ENCODE measurements around the gene MACROD2.

Gene MACROD2

DNA sequence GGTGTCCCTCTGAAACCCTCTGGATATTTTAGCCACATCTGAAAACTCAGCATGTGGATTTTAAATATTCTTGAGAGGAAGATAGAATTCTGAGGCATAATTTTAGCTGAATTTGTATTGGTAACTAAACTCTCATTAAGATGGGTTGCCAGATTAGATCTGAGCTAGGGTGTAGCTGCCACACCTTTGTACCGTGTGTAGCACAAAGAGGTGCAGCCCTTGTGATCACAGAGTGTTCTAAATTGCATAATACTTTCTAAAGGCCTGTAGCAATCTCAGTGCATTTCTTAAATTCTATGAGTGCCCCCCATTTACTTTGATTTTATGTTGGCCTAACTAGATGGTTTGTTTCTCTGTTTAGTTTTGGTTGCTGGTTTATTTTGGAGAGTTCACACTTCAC lies 289.1 kb downstream of the MACROD2 start:
- no peak for DNase-seq

DNA sequence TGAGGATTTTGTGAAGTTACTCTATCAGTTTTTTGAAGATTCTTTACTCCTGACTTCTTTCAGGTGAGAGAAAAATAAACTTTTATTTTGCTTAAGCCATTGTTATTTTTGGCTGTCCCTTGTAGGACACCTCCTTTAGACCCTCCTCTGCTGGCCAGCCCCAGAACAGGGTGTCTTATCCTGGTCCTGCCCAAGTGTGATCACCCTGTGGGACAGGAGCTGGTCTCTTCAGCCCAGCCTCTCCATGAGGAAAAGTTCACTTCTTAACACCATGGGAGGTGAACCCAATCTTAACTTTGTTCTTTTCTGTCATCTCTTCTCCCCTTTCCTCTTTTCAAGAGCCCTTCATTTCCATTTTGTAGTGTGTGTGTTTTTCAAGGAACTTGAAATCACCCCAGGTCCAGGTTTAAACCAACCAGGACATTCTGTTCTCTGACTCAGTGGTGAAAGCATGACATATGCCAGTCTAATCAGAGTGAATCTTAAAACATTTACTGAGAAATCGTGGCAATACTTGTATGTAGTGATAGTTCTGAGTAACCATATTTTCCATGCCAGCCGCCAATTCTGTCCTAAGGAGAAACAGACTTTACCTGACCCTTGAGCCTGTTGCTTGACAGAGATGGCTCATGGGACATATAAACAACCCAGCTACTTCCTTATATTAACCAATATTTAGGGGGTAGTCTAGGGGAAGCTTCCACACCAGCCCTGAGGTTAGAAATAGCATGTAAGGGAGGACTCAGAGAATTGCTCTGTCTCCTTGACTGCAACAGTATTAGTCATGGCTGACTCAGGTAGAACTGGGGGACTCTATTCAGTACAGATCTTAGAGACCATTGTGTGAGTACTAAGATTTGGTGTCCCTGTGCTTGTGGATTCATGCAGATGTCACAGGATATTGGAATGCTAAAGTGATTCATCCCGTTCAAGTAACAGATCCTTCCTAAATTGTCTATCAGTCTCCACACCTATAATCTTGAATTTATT lies 293.3 kb downstream of the MACROD2 start:
- no peak for DNase-seq

DNA sequence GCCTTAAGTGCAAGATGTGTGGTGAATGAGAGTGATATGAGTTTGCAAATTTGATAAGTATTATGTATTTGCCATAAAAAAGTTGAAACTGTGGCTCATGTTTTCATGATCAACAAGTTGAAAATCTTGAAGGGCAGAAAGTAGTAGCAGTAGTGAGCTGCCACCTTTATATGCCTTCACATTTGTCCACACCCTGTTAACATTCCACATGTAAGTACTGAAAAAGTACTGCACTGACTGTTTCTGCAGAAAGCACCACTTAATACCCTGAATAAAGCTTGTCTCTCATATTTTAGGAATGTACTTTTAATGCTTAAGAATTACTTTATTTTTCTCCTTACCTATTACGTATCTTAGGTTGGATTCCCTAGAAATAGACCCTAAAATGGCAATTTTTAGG lies 296.2 kb downstream of the MACROD2 start:
- no peak for DNase-seq

DNA sequence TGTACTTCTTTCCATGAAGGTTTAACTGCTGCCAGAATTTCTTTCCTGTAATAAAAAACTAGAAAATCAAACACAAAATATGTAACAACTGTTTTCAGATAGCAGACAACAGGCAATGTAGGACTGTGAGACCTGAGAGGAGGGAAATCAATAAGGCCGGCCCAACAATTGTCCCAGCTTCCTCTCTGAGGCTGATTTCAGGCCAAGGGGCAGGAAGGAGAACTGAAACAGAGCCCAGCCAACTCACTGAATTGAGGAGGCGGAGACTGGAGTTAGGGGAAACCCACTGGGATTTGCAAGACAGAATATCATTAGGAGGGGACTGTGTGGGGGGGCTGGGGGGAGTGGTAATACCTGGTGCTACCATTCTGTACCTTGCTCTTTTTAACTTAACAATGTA lies 299.9 kb downstream of the MACROD2 start:
- DNase-seq: no peak

DNA sequence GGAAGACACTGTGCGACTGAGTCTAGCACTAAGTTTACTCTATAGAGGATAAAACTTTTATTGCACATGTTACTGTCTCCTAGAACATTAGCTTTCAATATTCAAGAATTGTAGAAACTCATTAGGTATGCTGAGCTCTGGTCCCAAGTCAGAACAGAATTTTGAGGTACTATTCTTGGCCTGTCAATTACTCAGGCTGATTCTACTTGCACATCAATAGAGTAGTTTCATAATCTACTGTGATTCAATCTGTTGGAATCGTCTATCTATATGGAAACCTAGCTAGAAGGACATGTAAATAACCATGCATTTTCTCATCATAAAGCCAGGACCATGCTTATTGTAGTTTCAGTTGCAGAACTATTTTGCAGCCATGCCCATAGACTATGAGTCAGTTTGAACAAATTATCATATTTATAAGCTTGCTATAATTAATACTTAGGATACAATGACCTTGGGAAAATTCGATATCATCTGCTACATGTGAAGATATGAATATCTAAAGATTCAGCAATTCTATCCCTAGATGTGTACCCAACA lies 300.5 kb downstream of the MACROD2 start:
- DNase-seq: no peak

DNA sequence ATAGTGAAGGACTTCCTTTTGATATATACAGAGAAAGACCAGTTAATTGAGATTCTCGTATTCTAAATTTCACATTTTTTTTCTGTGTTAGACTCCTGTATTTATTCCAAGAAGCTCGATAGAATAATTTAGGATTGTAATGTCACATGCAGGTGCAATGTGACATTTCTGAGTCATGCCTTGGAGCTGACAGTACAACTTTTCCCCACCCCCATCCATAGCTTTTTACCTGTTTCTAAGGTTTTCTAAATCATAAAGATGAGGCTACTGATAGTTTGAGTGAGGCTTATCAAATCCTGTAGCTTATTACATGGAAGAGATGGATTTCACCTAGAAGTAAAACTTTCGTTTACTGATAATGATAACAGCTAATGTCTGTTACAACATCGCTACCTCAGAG lies 304.5 kb downstream of the MACROD2 start:
- no peak for DNase-seq

DNA sequence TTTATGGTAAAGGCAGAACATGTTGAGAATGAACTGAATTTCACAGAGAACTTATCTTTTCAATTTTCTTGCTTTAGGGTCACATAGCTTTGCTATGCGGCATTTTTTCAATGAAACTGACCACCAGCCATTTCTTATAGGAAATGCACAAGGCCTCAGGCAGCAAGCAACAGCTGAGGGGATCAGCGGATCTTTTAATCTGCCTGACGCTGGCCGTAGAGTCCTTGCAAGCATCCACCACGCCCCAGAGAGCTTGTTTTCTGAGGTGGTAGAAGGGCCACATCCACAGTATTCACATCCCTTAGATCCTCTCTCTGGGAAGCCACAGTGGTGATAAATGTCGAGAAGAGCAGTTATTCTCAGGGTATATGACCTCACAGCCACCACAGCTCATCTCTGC lies 307.8 kb downstream of the MACROD2 start:
- no peak for DNase-seq

DNA sequence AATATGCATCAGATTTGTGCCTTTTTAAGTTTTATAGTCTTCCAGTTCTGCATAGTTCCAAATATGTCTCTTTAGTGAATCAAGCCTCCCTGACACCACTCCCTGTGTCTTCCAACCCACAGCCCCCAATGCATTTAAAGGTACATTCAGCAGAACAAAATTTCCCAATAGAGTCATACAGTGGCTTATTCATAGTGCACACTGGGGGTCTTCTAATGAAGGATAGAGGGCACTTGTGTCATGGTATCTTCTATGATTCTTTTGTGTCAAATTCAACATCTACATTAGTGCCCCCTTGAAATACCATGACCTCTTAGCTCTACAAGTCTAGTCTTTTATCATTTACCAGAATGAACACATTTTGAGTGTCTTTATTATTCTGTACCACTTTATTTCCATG lies 308.3 kb downstream of the MACROD2 start:
- DNase-seq: no peak

DNA sequence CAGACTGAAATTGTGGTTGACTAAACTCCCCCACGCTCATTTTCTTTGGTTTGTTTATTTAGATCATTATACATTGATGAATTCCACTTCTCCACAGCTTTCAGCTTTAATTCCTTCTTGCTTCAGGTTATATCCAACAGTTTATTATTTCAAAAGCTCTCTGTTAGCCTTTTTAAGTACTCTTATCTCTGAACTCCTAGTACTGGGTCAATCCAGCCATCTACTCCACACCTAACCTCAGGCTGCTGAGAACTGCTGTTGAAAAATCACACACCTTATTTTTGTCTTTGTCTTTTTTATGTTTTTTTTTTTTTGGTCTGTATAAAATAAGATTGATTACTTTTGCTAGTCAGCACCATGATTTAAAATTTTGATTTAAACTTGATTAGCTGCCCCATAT lies 309.2 kb downstream of the MACROD2 start:
- DNase-seq: no peak

DNA sequence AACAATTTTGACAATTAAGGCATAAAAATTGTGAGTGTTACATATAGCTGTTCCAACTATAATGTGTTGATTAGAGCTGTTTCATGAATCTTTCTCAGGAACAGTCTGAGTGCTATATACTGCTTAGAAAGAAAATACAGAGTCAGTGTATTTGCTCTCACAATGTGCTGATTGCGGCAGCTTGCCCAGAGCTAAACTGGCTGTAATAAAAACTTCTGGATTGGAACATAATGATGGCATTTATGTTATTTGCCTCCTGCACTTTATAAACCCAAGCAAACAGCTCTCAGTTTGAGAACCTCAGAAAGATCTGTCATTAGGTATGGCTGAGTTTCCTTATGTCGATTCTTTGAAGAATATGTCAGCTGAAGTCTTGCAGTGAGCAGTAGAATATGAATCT lies 312.6 kb downstream of the MACROD2 start:
- no peak for DNase-seq

DNA sequence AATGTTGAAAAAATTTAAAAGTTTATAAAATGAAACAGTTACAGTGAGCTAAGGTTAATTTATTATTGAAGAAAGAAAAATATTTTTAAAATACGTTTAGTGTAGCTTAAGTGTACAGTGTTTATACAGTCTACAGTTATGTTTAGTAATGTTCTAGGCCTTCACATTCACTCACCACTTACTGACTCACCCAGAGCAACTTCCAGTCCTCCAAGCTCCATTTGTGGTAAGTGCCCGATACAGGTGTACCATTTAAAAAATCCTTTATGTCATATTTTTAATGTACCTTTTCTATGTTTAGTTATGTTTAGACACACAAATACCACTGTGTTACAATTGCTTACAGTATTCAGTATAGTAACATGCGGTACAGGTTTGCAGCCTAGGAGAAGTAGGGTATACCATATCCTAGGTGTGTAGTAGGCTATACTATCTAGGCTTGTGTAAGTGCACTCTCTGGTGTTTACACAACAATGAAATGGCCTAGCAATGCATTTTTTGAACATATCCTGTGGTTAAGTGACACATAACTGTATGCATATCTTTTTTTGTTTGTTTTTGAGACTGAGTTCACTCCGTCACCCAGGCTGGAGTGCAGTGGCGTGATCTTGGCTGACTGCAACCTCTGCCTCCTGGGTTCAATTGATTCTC lies 315.8 kb downstream of the MACROD2 start:
- no peak for DNase-seq

DNA sequence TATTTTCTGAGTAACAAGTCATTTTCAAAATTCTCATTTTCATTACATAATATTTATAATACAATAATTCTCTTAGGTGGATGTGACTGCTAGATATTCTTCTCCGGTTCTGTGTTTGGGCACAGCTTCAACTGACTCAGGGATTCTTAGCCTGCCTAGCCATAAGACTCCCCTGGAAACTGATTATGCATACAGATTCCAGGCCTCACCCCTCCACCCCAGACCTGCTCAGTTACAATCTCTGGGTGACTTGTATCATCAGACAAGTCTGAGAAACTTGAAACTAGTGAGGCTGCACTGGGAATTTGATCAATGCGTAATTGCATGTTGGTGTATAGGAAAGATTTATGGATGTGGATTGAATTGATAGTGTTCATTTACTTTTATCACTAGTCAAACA lies 316.7 kb downstream of the MACROD2 start:
- DNase-seq: no peak

DNA sequence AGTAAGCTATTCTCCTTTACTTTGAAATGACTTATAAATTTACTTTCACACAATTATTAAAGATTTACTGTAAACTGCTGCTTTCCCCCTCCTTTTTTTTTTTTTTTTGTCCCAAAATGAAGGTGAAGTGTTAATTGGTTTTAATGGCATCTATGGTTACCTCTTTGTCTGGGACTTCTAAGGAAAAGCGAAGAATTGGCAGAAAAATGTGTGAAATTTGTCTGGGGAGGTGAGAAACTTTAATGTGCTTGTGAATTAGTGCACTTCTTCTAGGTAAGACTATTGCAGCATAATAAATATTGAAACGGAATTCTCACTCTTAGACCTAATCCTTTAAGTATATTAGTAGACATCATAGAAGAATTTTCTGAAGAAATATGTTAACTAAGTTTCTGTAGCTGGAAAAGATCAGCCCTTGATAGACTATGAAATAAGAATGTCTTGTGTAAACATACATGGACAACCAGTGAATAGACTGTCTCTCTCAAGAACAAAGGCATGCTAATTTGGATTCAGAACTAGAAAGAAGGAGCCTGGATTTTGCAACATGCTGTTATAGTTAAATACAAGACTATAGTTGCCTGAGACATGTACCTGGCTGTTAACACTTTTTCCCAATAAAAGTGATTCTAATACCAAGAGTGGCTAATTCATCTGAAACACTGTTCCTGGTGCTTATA lies 318.2 kb downstream of the MACROD2 start:
- DNase-seq: no peak

DNA sequence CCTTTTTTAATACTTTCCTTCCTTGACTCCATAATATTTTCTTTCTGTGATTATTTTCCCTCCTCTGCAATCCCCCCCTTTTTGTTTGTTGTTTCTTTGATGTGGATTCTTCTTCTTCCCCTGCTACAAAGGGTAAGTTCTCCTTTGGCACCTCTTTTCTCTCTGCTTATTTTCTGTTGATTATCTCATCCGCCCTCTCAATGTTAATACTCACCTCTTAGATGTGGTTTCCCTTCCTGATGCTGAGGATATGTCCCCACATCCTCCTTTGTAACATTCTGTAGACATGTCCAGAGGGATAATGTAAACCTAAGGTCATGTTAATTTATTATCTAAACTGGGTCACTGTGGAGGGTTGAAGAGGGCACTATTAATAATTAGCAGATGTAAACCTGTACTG lies 324.4 kb downstream of the MACROD2 start:
- DNase-seq: no peak

DNA sequence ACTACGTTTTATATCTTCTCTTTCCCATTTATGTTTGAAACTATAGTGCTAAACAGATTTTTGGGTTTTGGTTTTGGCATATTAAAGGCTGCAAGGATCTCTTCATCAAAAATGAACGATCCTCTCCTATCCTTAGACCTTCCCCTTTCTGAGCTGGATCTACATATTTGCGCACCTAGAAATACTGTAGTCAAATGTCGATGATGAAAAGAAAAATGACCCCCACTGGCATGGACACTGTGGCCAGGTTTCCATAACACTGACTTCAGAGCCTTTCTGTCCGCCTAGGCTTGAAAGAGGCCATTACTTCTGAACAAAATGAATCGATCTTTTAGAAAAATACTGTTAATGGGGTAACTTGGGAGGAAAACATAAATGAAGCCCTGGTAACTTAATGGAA lies 336.3 kb downstream of the MACROD2 start:
- no peak for DNase-seq

DNA sequence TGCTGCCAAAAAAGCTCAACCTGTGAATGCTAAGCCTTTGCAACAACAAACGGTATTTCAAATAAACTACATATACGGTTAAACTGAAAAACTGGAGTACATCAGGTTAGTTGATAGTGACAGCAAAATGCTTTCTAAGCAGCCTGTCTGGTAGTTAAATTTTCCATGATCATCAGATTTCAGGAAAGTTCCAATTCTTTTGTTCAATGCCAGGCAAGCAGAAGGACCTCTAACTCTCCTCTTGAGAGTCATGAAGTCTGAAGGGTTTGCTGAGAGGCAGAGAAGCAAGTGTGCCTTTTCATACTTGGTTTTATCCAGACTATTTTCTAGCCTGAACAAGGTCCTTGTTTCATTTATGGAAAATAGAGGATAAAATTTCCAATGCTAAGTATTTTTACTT lies 337.6 kb downstream of the MACROD2 start:
- DNase-seq: no peak

DNA sequence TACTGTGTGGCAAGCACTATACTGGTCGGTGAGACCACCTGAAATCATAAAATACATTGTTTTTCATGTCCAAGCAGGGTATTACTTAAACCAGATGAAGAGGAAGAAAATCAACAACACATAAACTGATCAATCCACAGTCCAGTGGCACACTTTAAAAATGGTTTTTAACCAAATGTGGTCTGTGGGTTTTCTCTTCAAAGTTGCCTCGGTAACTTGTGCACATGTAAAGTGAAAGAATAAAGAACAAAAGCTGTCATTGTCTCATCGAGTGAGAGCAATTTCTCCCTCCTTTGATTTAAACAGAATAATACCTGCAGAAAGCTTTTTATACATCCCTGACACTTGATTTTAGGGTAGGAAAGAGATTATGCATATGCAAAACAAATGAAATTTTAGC lies 338.4 kb downstream of the MACROD2 start:
- DNase-seq: no peak

DNA sequence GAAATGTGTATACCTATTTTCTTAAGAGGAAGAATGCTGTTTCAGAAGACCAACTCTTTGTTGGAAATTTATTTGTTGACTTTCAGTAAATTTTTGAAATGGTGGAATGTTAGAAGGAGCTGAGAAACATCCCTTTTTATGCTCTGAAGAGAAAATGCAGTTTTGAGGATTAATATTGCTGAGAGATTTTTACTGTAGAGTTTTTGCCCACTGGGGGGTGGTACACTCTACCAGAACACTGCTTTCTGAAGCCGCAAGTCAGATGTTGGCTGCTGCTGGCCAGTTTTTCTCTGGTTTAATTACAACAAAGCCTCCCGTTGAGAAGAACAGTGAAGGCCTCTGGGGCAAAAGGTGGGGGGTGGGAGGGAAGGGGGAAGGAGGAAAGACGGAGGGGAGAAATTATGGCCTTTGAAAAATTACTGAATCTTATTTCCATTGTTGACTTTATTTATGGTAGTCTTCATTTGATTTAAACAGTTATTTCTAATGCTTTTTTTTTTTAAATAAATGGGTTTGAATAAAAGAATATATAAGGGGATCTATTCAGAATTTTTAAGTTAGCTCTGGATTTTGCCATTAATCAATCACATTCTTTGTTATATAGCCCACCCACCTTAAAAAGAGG lies 339.1 kb downstream of the MACROD2 start:
- no peak for DNase-seq

DNA sequence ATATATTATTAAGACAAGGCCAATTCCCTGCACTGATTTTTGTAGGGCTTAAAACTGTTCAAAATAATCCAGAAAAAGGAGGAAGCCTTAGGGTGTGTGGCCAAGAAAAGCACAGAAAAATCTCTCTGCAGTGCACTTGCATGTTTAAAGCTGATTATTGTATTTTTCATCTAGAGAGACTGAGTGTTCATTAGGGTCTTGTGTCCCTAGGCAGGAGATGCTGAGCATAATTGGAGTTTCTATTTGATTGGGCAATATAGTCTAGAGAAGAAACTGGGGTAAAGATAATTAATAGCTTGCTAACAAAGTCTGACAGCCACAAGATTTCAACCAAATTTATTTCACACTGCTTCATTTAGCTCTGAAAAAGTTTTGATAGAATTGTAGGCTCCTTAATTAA lies 339.7 kb downstream of the MACROD2 start:
- no peak for DNase-seq

DNA sequence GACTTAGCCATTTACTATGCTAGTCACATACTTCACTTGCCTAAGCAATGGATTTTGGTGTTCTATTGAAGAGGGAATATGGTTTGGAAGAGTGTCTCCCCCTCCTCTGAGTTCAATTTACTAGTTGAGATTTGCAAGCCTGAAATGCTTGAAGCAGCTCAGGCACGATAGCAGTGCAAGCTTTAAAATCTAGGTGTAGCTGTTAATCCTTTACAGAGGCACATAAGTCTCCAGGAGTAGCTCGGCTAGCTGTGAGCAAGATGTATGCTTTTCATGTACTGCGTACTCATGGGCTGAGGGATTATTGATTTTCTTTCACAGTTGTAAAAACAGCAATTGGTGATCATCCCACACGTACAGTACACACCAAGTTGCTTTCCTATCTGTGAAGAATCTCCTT lies 341.4 kb downstream of the MACROD2 start:
- DNase-seq: no peak

DNA sequence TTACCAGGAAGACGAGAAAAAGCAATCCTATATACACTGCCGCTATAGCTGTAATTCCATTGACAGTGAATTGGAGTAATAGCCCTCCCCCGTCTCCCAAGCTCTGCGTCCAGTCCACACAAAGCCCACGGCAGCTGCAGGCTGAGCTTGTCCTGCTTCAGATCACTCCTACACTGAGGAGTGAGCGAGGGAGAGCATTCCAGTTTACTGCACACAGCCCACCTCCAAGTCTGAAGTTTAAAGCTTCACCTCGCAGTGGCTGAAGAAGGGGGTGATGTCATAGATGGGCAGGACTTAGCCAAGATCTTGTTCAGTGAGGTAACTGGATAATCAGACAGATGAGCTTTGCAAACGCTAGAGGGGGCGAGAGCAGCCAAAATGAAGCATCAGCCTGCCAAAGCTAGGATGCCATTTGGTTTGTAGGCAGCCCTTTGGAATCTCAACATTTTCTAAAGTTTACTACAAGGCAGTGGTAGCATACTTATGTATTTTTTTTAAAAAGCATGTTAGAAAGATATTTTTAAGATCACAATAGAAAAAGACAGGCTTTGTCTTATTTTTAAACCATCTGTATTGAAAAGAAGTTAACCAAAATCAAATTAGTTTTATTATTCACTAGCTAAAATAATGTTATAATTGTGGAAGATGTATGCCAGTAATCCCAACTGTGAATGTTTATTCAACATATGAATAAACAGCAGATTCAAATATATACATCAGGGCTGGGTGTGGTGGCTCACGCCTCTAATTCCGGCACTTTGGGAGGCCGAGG lies 342.3 kb downstream of the MACROD2 start, which contains the start of gene FLRT3:
Gene FLRT3 (minus strand): TSS at position 213 of the 772 bp plus-strand sequence. CDS start 10,106 bp downstream, outside the sequence.
- DNase-seq: peak; percentile 16

DNA sequence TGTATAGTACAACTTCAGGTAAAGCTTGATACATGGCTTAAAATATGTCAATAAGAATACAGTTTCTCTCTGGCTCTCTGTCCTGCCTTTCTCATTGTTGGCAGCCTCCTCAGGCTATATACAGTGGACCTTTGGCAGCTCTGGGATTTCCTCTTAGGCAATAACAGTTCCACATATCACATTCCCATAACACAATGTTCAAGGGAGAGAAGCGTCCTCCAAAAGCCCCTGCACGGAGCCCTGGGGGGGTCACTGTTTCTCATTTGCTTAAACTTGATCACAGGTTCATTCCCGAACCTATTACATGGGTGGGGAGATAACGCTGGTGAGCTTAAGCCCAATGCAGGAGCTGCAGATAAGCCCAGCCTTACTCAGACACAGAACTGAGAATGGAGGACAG lies 346.5 kb downstream of the MACROD2 start:
- DNase-seq: no peak
